HG02571 (cell line): ENCODE measurements around the gene DCUN1D2.

Source experiments
- ATAC-seq: cut with Tn5 transposase; IDR thresholded peaks from one replicate; pipeline ENCODE4 v1.9.1; 2021; ENCODE audit warnings: mild to moderate bottlenecking, moderate library complexity; ENCODE audit not compliant: unreplicated experiment

Gene DCUN1D2

GRCh38 chr13:113427562-113428468 lies 62.7 kb downstream of the DCUN1D2 start:
- no peak for ATAC-seq

GRCh38 chr13:113426591-113426986 lies 63.9 kb downstream of the DCUN1D2 start:
- ATAC-seq = no peak

- ATAC-seq = no peak
Measured at GRCh38 chr13:113425941-113426590, 64.4 kb downstream of the DCUN1D2 start.

- ATAC-seq = no peak
Measured at GRCh38 chr13:113423520-113424163, 66.9 kb downstream of the DCUN1D2 start.

- no peak for ATAC-seq
Measured at GRCh38 chr13:113422807-113423519, 67.5 kb downstream of the DCUN1D2 start.

- ATAC-seq = no peak
Measured at GRCh38 chr13:113421673-113422270, 68.7 kb downstream of the DCUN1D2 start.

- ATAC-seq = no peak
Measured at GRCh38 chr13:113420833-113421600, 69.5 kb downstream of the DCUN1D2 start.

GRCh38 chr13:113420232-113420631 lies 70.3 kb downstream of the DCUN1D2 start:
- no peak for ATAC-seq

- no peak for ATAC-seq
Measured at GRCh38 chr13:113419531-113420193, 70.8 kb downstream of the DCUN1D2 start.

GRCh38 chr13:113418722-113419049 lies 71.8 kb downstream of the DCUN1D2 start:
- ATAC-seq = no peak

- no peak for ATAC-seq
Measured at GRCh38 chr13:113417836-113418721, 72.4 kb downstream of the DCUN1D2 start.

- ATAC-seq = no peak
Measured at GRCh38 chr13:113417008-113417751, 73.3 kb downstream of the DCUN1D2 start.

GRCh38 chr13:113415825-113416224 lies 74.7 kb downstream of the DCUN1D2 start:
- ATAC-seq = no peak

- ATAC-seq = no peak
Measured at GRCh38 chr13:113415032-113415431, 75.5 kb downstream of the DCUN1D2 start.

GRCh38 chr13:113414335-113414734 lies 76.2 kb downstream of the DCUN1D2 start:
- ATAC-seq = no peak

GRCh38 chr13:113413898-113414282 lies 76.6 kb downstream of the DCUN1D2 start:
- ATAC-seq = no peak

GRCh38 chr13:113413178-113413897 lies 77.2 kb downstream of the DCUN1D2 start:
- no peak for ATAC-seq
